Measurements from ENCODE around the gene NKD2.

- TF ChIP-seq, protein P1, sequence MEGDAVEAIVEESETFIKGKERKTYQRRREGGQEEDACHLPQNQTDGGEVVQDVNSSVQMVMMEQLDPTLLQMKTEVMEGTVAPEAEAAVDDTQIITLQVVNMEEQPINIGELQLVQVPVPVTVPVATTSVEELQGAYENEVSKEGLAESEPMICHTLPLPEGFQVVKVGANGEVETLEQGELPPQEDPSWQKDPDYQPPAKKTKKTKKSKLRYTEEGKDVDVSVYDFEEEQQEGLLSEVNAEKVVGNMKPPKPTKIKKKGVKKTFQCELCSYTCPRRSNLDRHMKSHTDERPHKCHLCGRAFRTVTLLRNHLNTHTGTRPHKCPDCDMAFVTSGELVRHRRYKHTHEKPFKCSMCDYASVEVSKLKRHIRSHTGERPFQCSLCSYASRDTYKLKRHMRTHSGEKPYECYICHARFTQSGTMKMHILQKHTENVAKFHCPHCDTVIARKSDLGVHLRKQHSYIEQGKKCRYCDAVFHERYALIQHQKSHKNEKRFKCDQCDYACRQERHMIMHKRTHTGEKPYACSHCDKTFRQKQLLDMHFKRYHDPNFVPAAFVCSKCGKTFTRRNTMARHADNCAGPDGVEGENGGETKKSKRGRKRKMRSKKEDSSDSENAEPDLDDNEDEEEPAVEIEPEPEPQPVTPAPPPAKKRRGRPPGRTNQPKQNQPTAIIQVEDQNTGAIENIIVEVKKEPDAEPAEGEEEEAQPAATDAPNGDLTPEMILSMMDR (IDR thresholded peaks at IDR 0.05; ENCODE audit: poor library complexity): no peak
- no peak for TF ChIP-seq EZH2 (IDR thresholded peaks at IDR 0.05; ENCODE audit: borderline replicate concordance)
Measured at GRCh38 chr5:987761-988160, 20.8 kb upstream of the NKD2 start.
